BLaER1 (cell line): Measurements from ENCODE around the gene CSF1R.

Experiments used
- H3K27ac ChIP-seq: shearing (Covaris generic); formaldehyde crosslinking; 2 replicates; pipeline ENCODE4 v1.8.1; 2022
- H3K27me3 ChIP-seq: shearing (Covaris generic); formaldehyde crosslinking; 2 replicates; pipeline ENCODE4 v1.8.1; 2022
- H3K36me3 ChIP-seq: shearing (Covaris generic); formaldehyde crosslinking; 2 replicates; pipeline ENCODE4 v1.8.1; 2022
- H3K4me1 ChIP-seq: shearing (Covaris generic); formaldehyde crosslinking; 2 replicates; pipeline ENCODE4 v1.8.1; 2022
- H3K4me2 ChIP-seq: shearing (Covaris generic); formaldehyde crosslinking; 2 replicates; pipeline ENCODE4 v1.8.1; 2022
- H3K4me3 ChIP-seq: shearing (Covaris generic); formaldehyde crosslinking; 2 replicates; pipeline ENCODE4 v1.8.1; 2022
- H3K9ac ChIP-seq: shearing (Covaris generic); formaldehyde crosslinking; 2 replicates; pipeline ENCODE4 v1.8.1; 2022
- H3K9me3 ChIP-seq: shearing (Covaris generic); formaldehyde crosslinking; 2 replicates; pipeline ENCODE4 v1.8.1; 2022
- H4K20me1 ChIP-seq: shearing (Covaris generic); formaldehyde crosslinking; 2 replicates; pipeline ENCODE4 v1.8.1; 2022
- Cebpa-rat ChIP-seq: shearing (Covaris generic); IDR thresholded peaks from 2 replicates; pipeline ENCODE4 v1.8.1; 2022

The CSF1R gene

DNA sequence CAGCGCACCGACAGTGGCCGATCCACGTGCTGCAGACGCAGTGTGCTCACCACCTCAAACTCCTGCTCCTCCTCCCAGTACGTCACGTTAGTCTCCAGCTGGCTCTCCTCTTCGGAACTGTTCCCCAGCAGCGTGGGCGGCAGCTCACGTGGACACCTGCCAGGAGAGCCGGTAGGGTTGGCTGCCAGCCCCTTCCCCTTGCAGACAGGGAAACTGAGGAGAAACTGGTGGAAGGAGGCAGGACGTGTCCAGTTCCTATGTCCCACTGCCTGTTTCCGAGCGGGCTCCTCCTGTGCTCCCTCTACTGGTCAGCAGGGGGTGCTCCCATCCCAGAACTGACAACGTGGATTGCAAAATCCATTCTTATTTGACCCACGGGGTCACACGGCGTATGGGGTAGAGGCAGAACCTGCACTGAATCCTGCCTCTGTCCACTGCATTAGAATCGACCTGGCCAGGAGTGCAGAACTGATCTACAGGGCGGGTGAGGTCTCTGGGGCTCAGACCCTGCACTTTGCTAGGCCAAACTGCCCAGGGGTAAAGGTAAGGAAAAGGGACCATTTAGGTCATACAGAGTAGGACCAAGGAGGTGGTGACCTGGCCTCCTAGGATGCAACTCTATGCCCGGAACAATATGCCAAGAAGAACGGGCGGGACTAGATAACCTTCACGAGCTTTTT is 43.6 kb upstream of the CSF1R start:
- H4K20me1 ChIP-seq = no peaks in the 10 kb centered on the region
- no peaks in the 10 kb centered on the region for H3K9me3 ChIP-seq
- H3K36me3 ChIP-seq = peaks cover 100% of the 10 kb centered on the region
- peak overlapping the region; percentile 27; the same call in 1 of the 2 replicates for H3K27ac ChIP-seq
- peaks cover 57% of the 10 kb centered on the region for H3K4me1 ChIP-seq
- H3K9ac ChIP-seq = 0 out of 2 replicates have a peak overlapping the region, but pooled peaks have one; percentile 35
- no peak overlapping the region for H3K4me2 ChIP-seq
- no peak overlapping the region for H3K4me3 ChIP-seq
- TF ChIP-seq Cebpa-rat = peak; percentile 52; the same call in 1 of the 2 replicates
- H3K27me3 ChIP-seq = no peaks in the 10 kb centered on the region

GRCh38 chr5:150129454-150129812 is 43.1 kb upstream of the CSF1R start:
- H4K20me1 ChIP-seq = no peaks in the 10 kb centered on the region
- H3K27ac ChIP-seq = no peak overlapping the region
- no peaks in the 10 kb centered on the region for H3K27me3 ChIP-seq
- H3K9me3 ChIP-seq = no peaks in the 10 kb centered on the region
- H3K9ac ChIP-seq = no peak overlapping the region
- H3K4me2 ChIP-seq = no peak overlapping the region
- peaks cover 99% of the 10 kb centered on the region for H3K36me3 ChIP-seq
- peaks cover 52% of the 10 kb centered on the region for H3K4me1 ChIP-seq
- no peak overlapping the region for H3K4me3 ChIP-seq
- TF ChIP-seq Cebpa-rat = no peak

DNA sequence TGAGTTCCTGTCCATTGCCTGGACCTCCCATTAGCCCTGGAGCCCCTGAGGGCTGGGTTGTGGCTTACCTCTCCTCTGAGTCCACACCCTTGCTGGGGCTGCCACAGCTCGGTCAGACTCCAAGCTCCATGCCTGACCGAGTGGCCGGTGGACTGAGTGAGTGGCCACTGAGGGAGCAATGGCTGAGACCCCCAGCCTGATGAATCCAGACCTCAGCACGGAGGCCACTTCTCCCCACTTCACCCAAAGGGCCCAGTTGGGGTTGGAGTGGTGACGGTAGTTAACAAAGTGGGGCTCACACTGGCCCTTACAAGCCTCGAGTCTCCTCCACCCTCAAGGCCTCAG is 40.5 kb upstream of the CSF1R start:
- Histone ChIP-seq H3K9ac (no peak overlapping the region), H3K9me3 (no peaks in the 10 kb centered on the region), H3K36me3 (peaks cover 99% of the 10 kb centered on the region), H3K4me1 (peaks cover 27% of the 10 kb centered on the region), H3K27ac (peak overlapping the region; percentile 35; the same call in 1 of the 2 replicates), H3K4me3 (no peak overlapping the region), H3K4me2 (no peak overlapping the region), H3K27me3 (no peaks in the 10 kb centered on the region), H4K20me1 (no peaks in the 10 kb centered on the region)
- no peak for TF ChIP-seq Cebpa-rat

- no peak for TF ChIP-seq Cebpa-rat
- Histone ChIP-seq H3K27me3 (no peaks in the 10 kb centered on the region), H3K27ac (peak overlapping the region; percentile 35; the same call in 1 of the 2 replicates), H3K9me3 (no peaks in the 10 kb centered on the region), H3K4me2 (no peak overlapping the region), H3K9ac (no peak overlapping the region), H3K36me3 (peaks cover 99% of the 10 kb centered on the region), H3K4me1 (peaks cover 22% of the 10 kb centered on the region), H4K20me1 (no peaks in the 10 kb centered on the region), H3K4me3 (no peak overlapping the region)
Measured at GRCh38 chr5:150126199-150126920, 40.0 kb upstream of the CSF1R start.

GRCh38 chr5:150125334-150125733 is 39.0 kb upstream of the CSF1R start:
- Histone ChIP-seq H3K36me3 (peaks cover 99% of the 10 kb centered on the region), H4K20me1 (no peaks in the 10 kb centered on the region), H3K27me3 (no peaks in the 10 kb centered on the region), H3K4me1 (peaks cover 11% of the 10 kb centered on the region), H3K27ac (no peak overlapping the region), H3K9ac (0 out of 2 replicates have a peak overlapping the region, but pooled peaks have one; percentile 19), H3K4me2 (no peak overlapping the region), H3K4me3 (no peak overlapping the region), H3K9me3 (no peaks in the 10 kb centered on the region)
- TF ChIP-seq Cebpa-rat = no peak

DNA sequence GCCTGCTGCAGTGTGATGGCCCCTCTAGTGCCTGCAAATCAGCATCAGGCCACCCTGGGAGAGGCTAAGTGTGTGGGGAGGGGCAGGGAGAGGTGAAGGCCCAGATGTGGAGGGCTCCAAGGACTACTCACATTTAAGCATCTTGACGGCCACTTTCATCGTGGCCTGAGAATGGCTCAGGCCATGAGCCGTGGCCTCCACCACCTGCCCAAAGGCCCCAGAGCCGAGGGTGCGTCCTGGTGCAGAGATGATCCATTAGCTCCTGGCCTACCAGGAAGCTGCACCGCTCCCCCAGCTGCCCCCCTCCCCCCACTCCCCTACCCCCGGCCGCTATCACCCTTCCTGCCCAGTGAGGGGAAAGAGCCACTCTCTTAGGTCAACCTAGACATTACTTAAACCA is 38.2 kb upstream of the CSF1R start:
- H3K9me3 ChIP-seq = no peaks in the 10 kb centered on the region
- no peak overlapping the region for H3K4me2 ChIP-seq
- no peaks in the 10 kb centered on the region for H3K27me3 ChIP-seq
- no peak for TF ChIP-seq Cebpa-rat
- H3K27ac ChIP-seq = 0 out of 2 replicates have a peak overlapping the region, but pooled peaks have one; percentile 13
- peaks cover 8% of the 10 kb centered on the region; the same call in 1 of the 2 replicates for H3K4me1 ChIP-seq
- H3K36me3 ChIP-seq = peaks cover 99% of the 10 kb centered on the region
- no peak overlapping the region for H3K4me3 ChIP-seq
- no peaks in the 10 kb centered on the region for H4K20me1 ChIP-seq
- no peak overlapping the region for H3K9ac ChIP-seq

GRCh38 chr5:150124111-150124557 is 37.8 kb upstream of the CSF1R start:
- Histone ChIP-seq H4K20me1 (no peaks in the 10 kb centered on the region), H3K9me3 (no peaks in the 10 kb centered on the region), H3K4me1 (peaks cover 8% of the 10 kb centered on the region; the same call in 1 of the 2 replicates), H3K36me3 (peaks cover 99% of the 10 kb centered on the region), H3K27ac (0 out of 2 replicates have a peak overlapping the region, but pooled peaks have one; percentile 13), H3K9ac (no peak overlapping the region), H3K27me3 (no peaks in the 10 kb centered on the region), H3K4me3 (no peak overlapping the region), H3K4me2 (no peak overlapping the region)
- no peak for TF ChIP-seq Cebpa-rat

DNA sequence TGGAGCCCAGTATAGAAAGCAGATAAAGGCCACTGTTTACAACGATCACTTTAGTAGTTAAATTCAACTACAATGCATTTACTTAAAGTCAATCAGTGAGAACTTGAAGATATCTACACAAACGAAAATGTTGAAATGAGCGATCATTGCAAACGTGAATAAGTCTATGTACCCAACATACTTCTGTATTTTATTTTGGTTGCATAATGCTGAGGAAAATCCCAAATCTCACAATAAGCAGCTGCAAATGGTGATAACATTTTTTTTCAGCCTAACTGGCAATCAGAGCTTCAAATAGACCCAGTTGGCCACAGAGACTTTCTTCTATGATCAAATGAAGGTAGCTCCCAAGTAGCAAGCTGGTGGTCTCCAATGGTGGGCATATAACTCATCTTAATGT is 37.2 kb upstream of the CSF1R start:
- Histone ChIP-seq H3K36me3 (peaks cover 99% of the 10 kb centered on the region), H3K9ac (no peak overlapping the region), H3K4me3 (no peak overlapping the region), H3K4me1 (peaks cover 5% of the 10 kb centered on the region; the same call in 1 of the 2 replicates), H3K27me3 (no peaks in the 10 kb centered on the region), H3K9me3 (no peaks in the 10 kb centered on the region), H4K20me1 (no peaks in the 10 kb centered on the region), H3K27ac (no peak overlapping the region), H3K4me2 (no peak overlapping the region)
- TF ChIP-seq Cebpa-rat = no peak

GRCh38 chr5:150122536-150123481 is 36.5 kb upstream of the CSF1R start:
- no peak overlapping the region for H3K9ac ChIP-seq
- H3K4me2 ChIP-seq = no peak overlapping the region
- H4K20me1 ChIP-seq = no peaks in the 10 kb centered on the region
- no peak overlapping the region for H3K4me3 ChIP-seq
- H3K4me1 ChIP-seq = no peaks in the 10 kb centered on the region
- H3K9me3 ChIP-seq = no peaks in the 10 kb centered on the region
- TF ChIP-seq Cebpa-rat = no peak
- no peaks in the 10 kb centered on the region for H3K27me3 ChIP-seq
- peaks cover 99% of the 10 kb centered on the region for H3K36me3 ChIP-seq
- no peak overlapping the region for H3K27ac ChIP-seq
